ENCODE measurements around the gene ZFR. TPM values are rescaled to one million over a fixed set of nuclear protein-coding genes. Genes with fewer than 3 reads are reported as not detected.

Gene ZFR
- total RNA-seq, 1 experiment from 2014 or later, result 83.5 TPM

DNA sequence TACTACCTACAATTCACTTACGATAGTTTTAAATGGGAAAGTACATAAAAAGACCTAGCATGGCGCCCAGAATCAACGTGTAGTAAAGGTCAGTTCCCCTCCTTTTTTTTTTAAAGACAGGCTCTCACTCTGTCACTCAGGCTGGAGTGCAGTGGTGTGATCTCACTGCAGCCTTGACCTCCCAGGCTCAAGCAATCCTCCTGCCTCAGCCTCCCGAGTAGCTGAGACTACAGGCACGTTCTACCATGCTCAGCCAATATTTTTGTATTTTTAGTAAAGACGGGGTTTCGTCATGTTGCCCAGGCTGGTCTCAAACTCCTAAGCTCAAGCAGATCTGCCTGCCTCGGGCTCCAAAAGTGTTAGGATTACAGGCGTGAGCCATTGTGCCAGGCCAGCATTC lies 91.1 kb downstream of the ZFR start:
- H3K27me3 ChIP-seq (replicated peaks), result no peaks in the 10 kb centered on the region
- H3K9me3 ChIP-seq (replicated peaks), result no peaks in the 10 kb centered on the region
- peaks cover 3% of the 10 kb centered on the region; the same call in 1 of the 2 replicates for H3K4me1 ChIP-seq (replicated peaks)
- H3K36me3 ChIP-seq, result 0 out of 2 replicates have a peak, but pooled peaks cover 2% of the 10 kb centered on the region
- no peak overlapping the region for H3K27ac ChIP-seq
- H3K4me3 ChIP-seq, result no peak overlapping the region
- DNase-seq (ENCODE audit: low read depth in 1 of 2, low spot score in 2 of 2), result no peak

DNA sequence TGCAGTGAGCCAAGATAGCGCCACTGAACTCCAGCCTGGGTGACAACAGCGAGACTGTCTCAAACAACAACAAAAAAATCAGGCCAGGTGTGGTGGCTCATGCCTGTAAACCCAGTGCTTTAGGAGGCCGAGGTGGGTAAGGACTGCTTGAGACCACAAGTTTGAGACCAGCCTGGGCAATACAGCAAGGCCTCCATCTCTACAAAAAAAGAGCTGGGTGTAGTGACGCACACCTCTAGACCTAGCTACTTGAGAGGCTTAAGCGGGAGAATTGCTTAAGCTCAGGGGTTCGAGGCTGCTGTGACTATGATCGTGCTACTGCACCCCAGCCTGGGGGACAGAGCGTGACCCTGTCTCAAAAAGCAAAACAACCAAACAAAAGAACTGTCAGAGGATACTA lies 91.9 kb downstream of the ZFR start:
- Histone ChIP-seq H3K36me3 (0 out of 2 replicates have a peak, but pooled peaks cover 2% of the 10 kb centered on the region), H3K9me3 (replicated peaks) (no peaks in the 10 kb centered on the region), H3K27ac (no peak overlapping the region), H3K4me1 (replicated peaks) (peaks cover 3% of the 10 kb centered on the region; the same call in 1 of the 2 replicates), H3K27me3 (replicated peaks) (no peaks in the 10 kb centered on the region), H3K4me3 (no peak overlapping the region)
- DNase-seq (ENCODE audit: low read depth in 1 of 2, low spot score in 2 of 2), result no peak

GRCh38 chr5:32346869-32347268 lies 97.7 kb downstream of the ZFR start:
- H3K27ac ChIP-seq, result no peak overlapping the region
- H3K4me3 ChIP-seq, result no peak overlapping the region
- DNase-seq (ENCODE audit: low read depth in 1 of 2, low spot score in 2 of 2), result no peak
- no peaks in the 10 kb centered on the region for H3K36me3 ChIP-seq
- peaks cover 3% of the 10 kb centered on the region; the same call in 1 of the 2 replicates for H3K4me1 ChIP-seq (replicated peaks)
- H3K9me3 ChIP-seq (replicated peaks), result no peaks in the 10 kb centered on the region
- no peaks in the 10 kb centered on the region for H3K27me3 ChIP-seq (replicated peaks)

GRCh38 chr5:32343058-32343672 lies 101.4 kb downstream of the ZFR start:
- H3K36me3 ChIP-seq, result no peaks in the 10 kb centered on the region
- H3K9me3 ChIP-seq (replicated peaks), result no peaks in the 10 kb centered on the region
- no peaks in the 10 kb centered on the region for H3K4me1 ChIP-seq (replicated peaks)
- no peaks in the 10 kb centered on the region for H3K27me3 ChIP-seq (replicated peaks)
- DNase-seq (ENCODE audit: low read depth in 1 of 2, low spot score in 2 of 2), result no peak
- H3K27ac ChIP-seq, result no peak overlapping the region
- no peak overlapping the region for H3K4me3 ChIP-seq

- Histone ChIP-seq H3K4me1 (replicated peaks) (no peaks in the 10 kb centered on the region), H3K4me3 (no peak overlapping the region), H3K9me3 (replicated peaks) (no peaks in the 10 kb centered on the region), H3K27me3 (replicated peaks) (no peaks in the 10 kb centered on the region), H3K36me3 (no peaks in the 10 kb centered on the region), H3K27ac (no peak overlapping the region)
- no peak for DNase-seq (ENCODE audit: low read depth in 1 of 2, low spot score in 2 of 2)
Measured at GRCh38 chr5:32342656-32343055, 101.9 kb downstream of the ZFR start.

DNA sequence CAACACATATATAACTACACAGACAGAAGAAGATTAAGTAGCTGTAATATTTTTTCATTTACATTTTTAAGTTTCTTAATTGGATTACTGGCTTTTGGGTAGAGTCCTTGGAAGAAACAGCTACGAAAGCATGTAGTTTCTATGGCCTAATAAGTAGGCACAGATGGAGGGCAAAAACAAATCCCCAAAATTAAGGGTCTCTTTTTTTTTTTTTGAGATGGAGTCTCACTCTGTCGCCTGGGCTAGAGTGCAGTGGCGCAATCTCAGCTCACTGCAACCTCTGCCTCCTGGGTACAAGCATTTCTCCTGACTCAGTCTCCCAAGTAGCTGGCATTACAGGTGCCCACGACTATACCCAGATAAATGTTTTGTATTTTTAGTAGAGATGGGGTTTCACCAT lies 104.7 kb downstream of the ZFR start:
- Histone ChIP-seq H3K4me3 (no peak overlapping the region), H3K27me3 (replicated peaks) (no peaks in the 10 kb centered on the region), H3K9me3 (replicated peaks) (no peaks in the 10 kb centered on the region), H3K4me1 (replicated peaks) (no peaks in the 10 kb centered on the region), H3K27ac (no peak overlapping the region), H3K36me3 (no peaks in the 10 kb centered on the region)
- DNase-seq (ENCODE audit: low read depth in 1 of 2, low spot score in 2 of 2), result no peak

- Histone ChIP-seq H3K4me3 (no peak overlapping the region), H3K36me3 (no peaks in the 10 kb centered on the region), H3K4me1 (replicated peaks) (no peaks in the 10 kb centered on the region), H3K27me3 (replicated peaks) (no peaks in the 10 kb centered on the region), H3K27ac (no peak overlapping the region), H3K9me3 (replicated peaks) (no peaks in the 10 kb centered on the region)
- no peak for DNase-seq (ENCODE audit: low read depth in 1 of 2, low spot score in 2 of 2)
Measured at GRCh38 chr5:32339198-32339597, 105.3 kb downstream of the ZFR start.

DNA sequence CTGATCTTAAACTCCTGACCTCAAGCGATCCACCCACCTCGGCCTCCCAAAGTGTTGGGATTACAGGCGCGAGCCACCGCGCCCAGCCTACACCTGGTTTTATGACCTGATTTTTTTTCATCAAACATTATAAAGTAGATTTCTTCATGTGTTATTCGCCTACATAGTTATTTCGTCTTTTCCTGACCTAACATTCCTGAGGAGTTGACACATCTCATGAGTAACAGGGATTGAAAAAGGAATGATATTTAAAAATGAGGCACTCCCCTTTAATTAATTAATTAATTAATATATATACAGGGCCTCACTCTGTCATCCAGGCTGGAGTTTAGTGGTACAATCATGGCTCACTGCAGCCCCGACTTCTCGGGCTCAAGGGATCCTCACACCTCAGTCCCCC lies 111.6 kb downstream of the ZFR start:
- Histone ChIP-seq H3K27ac (no peak overlapping the region), H3K4me3 (no peak overlapping the region), H3K27me3 (replicated peaks) (no peaks in the 10 kb centered on the region), H3K9me3 (replicated peaks) (no peaks in the 10 kb centered on the region), H3K4me1 (replicated peaks) (no peaks in the 10 kb centered on the region), H3K36me3 (no peaks in the 10 kb centered on the region)
- DNase-seq (ENCODE audit: low read depth in 1 of 2, low spot score in 2 of 2), result no peak

GRCh38 chr5:32332361-32332760 lies 112.2 kb downstream of the ZFR start:
- Histone ChIP-seq H3K4me1 (replicated peaks) (no peaks in the 10 kb centered on the region), H3K27ac (no peak overlapping the region)

DNA sequence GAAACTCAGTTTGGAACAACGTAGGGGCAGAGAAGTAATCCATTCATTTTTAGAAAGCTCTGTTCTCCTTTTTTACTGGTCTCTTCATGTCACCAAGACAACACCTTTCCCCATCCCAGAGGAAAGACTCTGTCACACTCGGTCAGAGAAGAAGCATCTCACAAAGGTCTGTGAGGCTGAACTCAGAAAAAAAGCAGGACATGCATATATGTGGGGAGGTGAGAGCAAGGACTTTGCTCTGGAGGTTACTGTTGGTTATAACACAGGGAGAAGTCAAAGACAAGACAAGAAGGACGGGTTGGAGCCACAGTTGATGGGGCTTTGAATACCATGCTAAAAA lies 112.6 kb downstream of the ZFR start:
- Histone ChIP-seq H3K9me3 (replicated peaks) (no peaks in the 10 kb centered on the region), H3K36me3 (no peaks in the 10 kb centered on the region), H3K27me3 (replicated peaks) (no peaks in the 10 kb centered on the region), H3K4me1 (replicated peaks) (no peaks in the 10 kb centered on the region), H3K4me3 (no peak overlapping the region), H3K27ac (no peak overlapping the region)
- no peak for DNase-seq (ENCODE audit: low read depth in 1 of 2, low spot score in 2 of 2)

More at GRCh38 chr5:32332361-32332760, 112.2 kb downstream of the ZFR start:
- Histone ChIP-seq H3K27me3 (replicated peaks) (no peaks in the 10 kb centered on the region), H3K36me3 (no peaks in the 10 kb centered on the region), H3K9me3 (replicated peaks) (no peaks in the 10 kb centered on the region), H3K4me3 (no peak overlapping the region)
- DNase-seq (ENCODE audit: low read depth in 1 of 2, low spot score in 2 of 2), result no peak

GRCh38 chr5:32331217-32331934 lies 113.2 kb downstream of the ZFR start:
- Histone ChIP-seq H3K27ac (no peak overlapping the region), H3K27me3 (replicated peaks) (no peaks in the 10 kb centered on the region), H3K4me1 (replicated peaks) (no peaks in the 10 kb centered on the region), H3K4me3 (no peak overlapping the region), H3K9me3 (replicated peaks) (no peaks in the 10 kb centered on the region), H3K36me3 (no peaks in the 10 kb centered on the region)
- DNase-seq (ENCODE audit: low read depth in 1 of 2, low spot score in 2 of 2), result no peak

GRCh38 chr5:32330126-32330971 lies 114.2 kb downstream of the ZFR start:
- no peaks in the 10 kb centered on the region for H3K27me3 ChIP-seq (replicated peaks)
- DNase-seq (ENCODE audit: low read depth in 1 of 2, low spot score in 2 of 2), result no peak
- no peaks in the 10 kb centered on the region for H3K9me3 ChIP-seq (replicated peaks)
- no peak overlapping the region for H3K4me3 ChIP-seq
- H3K36me3 ChIP-seq, result no peaks in the 10 kb centered on the region
- no peaks in the 10 kb centered on the region for H3K4me1 ChIP-seq (replicated peaks)
- H3K27ac ChIP-seq, result no peak overlapping the region

DNA sequence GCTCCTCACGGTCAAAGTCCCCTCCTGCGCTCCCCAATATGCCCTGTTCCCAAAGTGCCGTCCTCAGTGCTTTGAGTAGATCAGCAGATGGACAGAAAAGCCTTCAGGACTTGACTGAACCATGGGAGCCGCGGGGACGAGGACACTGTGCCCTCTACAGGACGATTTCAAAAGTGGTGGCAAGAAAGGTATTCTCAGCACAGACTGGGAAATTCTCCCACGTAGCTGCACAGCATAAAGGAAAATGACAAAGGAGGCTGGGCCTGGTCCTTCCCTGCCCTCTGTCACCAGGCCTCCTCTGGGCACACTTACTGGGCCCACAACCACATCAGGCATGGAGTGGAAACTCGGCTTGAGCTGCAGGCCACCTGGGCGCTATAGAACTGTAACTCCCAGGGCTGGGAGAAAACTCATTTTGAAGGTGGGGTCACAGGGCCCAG lies 115.1 kb downstream of the ZFR start:
- H3K36me3 ChIP-seq, result no peaks in the 10 kb centered on the region
- H3K27me3 ChIP-seq (replicated peaks), result no peaks in the 10 kb centered on the region
- H3K4me1 ChIP-seq (replicated peaks), result no peaks in the 10 kb centered on the region
- no peak overlapping the region for H3K4me3 ChIP-seq
- DNase-seq (ENCODE audit: low read depth in 1 of 2, low spot score in 2 of 2), result peak in 1 of 2 experiments; percentile 7
- H3K9me3 ChIP-seq (replicated peaks), result no peaks in the 10 kb centered on the region
- H3K27ac ChIP-seq, result no peak overlapping the region

DNA sequence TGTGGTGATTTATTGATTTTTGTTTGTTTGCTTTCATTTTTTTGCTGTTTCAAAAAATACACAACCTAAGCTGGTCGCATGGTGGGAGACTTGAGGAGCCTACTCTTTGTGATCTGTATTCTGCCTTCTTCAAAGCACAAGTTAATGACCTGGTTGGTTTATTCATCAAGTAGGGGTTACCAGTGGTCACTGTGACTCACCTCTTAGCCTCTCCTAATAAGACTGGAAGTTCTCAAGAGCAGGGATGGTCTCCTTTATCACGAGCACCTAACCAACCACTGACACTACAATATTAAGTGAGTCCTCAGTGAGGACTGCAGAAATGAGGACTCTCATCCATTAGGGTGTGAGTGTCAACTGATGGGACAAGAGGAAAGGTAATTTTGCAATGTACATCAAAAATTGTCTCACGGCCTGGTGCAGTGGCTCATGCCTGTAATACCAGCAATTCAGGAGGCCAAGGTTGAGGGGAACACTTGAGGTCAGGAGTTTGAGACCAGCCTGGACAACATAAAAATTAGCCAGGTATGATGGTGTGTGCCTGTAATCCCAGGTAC lies 118.2 kb downstream of the ZFR start:
- Histone ChIP-seq H3K27ac (no peak overlapping the region), H3K4me3 (no peak overlapping the region), H3K27me3 (replicated peaks) (no peaks in the 10 kb centered on the region), H3K9me3 (replicated peaks) (no peaks in the 10 kb centered on the region), H3K36me3 (no peaks in the 10 kb centered on the region), H3K4me1 (replicated peaks) (no peaks in the 10 kb centered on the region)
- DNase-seq (ENCODE audit: low read depth in 1 of 2, low spot score in 2 of 2), result no peak

Data from SJSA1 (cell line).